ENCODE data around the gene TNIK.

TNIK gene

DNA sequence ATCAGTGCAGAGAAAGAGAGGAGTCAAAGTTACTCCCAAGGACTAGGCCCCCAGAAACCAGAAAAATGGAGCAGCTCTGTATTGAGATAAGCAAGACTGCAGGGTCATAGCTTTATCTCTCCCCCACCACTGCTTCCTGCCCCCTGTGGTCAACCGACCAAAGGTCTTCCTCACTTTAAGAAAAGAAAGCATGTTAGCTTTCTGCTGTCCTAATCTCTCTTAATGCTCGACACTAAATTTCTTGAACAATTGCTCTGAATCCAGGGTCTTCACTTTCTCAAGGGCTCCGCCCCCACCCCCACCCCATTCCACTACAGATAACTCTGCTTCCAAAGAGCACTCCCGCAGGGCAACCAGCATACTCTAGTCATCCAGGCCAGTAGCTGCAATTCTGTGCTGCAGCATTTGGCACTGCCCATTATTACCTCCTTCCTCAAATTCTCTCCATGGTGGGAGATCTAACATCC is 31.9 kb downstream of the TNIK start:
- TF ChIP-seq POLR2AphosphoS5 (IDR thresholded peaks at IDR 0.05; ENCODE audit: low read depth, low read length) (no peak), FOXP2 (optimal IDR thresholded peaks at IDR 0.05; ENCODE audit: borderline replicate concordance, extremely low read depth, extremely low read length, insufficient read depth) (no peak), TAF1 (IDR thresholded peaks at IDR 0.05; ENCODE audit: borderline replicate concordance, insufficient read depth, low read length) (no peak), SIN3A (IDR thresholded peaks at IDR 0.05; ENCODE audit: borderline replicate concordance, insufficient read depth, low read length) (no peak)
- TF ChIP-seq, protein P1, sequence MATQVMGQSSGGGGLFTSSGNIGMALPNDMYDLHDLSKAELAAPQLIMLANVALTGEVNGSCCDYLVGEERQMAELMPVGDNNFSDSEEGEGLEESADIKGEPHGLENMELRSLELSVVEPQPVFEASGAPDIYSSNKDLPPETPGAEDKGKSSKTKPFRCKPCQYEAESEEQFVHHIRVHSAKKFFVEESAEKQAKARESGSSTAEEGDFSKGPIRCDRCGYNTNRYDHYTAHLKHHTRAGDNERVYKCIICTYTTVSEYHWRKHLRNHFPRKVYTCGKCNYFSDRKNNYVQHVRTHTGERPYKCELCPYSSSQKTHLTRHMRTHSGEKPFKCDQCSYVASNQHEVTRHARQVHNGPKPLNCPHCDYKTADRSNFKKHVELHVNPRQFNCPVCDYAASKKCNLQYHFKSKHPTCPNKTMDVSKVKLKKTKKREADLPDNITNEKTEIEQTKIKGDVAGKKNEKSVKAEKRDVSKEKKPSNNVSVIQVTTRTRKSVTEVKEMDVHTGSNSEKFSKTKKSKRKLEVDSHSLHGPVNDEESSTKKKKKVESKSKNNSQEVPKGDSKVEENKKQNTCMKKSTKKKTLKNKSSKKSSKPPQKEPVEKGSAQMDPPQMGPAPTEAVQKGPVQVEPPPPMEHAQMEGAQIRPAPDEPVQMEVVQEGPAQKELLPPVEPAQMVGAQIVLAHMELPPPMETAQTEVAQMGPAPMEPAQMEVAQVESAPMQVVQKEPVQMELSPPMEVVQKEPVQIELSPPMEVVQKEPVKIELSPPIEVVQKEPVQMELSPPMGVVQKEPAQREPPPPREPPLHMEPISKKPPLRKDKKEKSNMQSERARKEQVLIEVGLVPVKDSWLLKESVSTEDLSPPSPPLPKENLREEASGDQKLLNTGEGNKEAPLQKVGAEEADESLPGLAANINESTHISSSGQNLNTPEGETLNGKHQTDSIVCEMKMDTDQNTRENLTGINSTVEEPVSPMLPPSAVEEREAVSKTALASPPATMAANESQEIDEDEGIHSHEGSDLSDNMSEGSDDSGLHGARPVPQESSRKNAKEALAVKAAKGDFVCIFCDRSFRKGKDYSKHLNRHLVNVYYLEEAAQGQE (IDR thresholded peaks at IDR 0.05; ENCODE audit: insufficient read depth in 1 of 2, low read depth in 2 of 2, low read length in 2 of 2) = no peak

GRCh38 chr3:171427771-171428320 is 32.4 kb downstream of the TNIK start:
- TF ChIP-seq, protein P1 (IDR thresholded peaks at IDR 0.05; ENCODE audit: insufficient read depth in 1 of 2, low read depth in 2 of 2, low read length in 2 of 2) = no peak
- TF ChIP-seq FOXP2 (optimal IDR thresholded peaks at IDR 0.05; ENCODE audit: borderline replicate concordance, extremely low read depth, extremely low read length, insufficient read depth) (no peak), POLR2AphosphoS5 (IDR thresholded peaks at IDR 0.05; ENCODE audit: low read depth, low read length) (no peak), SIN3A (IDR thresholded peaks at IDR 0.05; ENCODE audit: borderline replicate concordance, insufficient read depth, low read length) (no peak), TAF1 (IDR thresholded peaks at IDR 0.05; ENCODE audit: borderline replicate concordance, insufficient read depth, low read length) (no peak)

DNA sequence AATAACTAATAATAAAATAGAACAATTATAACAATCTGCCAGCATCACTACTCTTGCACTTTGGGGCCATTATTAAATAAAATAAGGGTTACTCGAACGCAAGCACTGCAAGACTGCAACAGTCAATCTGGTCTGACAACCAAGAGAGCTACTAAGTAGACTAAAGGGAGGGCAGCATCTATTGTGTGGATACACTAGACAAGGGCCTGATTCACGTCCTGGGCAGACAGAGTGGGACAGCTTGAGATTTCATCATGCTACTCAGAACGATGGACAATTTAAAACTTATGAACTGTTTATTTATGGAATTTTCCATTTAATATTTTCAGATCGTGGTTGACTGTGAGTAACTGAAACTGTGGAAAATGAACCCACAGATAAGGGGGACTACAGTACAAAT is 39.5 kb downstream of the TNIK start:
- no peak for TF ChIP-seq FOXP2 (optimal IDR thresholded peaks at IDR 0.05; ENCODE audit: borderline replicate concordance, extremely low read depth, extremely low read length, insufficient read depth)
- TF ChIP-seq POLR2AphosphoS5 (IDR thresholded peaks at IDR 0.05; ENCODE audit: low read depth, low read length) = no peak
- TF ChIP-seq SIN3A (IDR thresholded peaks at IDR 0.05; ENCODE audit: borderline replicate concordance, insufficient read depth, low read length) = no peak
- TF ChIP-seq, protein P1 (IDR thresholded peaks at IDR 0.05; ENCODE audit: insufficient read depth in 1 of 2, low read depth in 2 of 2, low read length in 2 of 2) = no peak
- no peak for TF ChIP-seq TAF1 (IDR thresholded peaks at IDR 0.05; ENCODE audit: borderline replicate concordance, insufficient read depth, low read length)

GRCh38 chr3:171419457-171419856 is 40.7 kb downstream of the TNIK start:
- no peak for TF ChIP-seq FOXP2 (optimal IDR thresholded peaks at IDR 0.05; ENCODE audit: borderline replicate concordance, extremely low read depth, extremely low read length, insufficient read depth)

GRCh38 chr3:171417813-171418212 is 42.4 kb downstream of the TNIK start:
- no peak for TF ChIP-seq TAF1 (IDR thresholded peaks at IDR 0.05; ENCODE audit: borderline replicate concordance, insufficient read depth, low read length)
- TF ChIP-seq FOXP2 (optimal IDR thresholded peaks at IDR 0.05; ENCODE audit: borderline replicate concordance, extremely low read depth, extremely low read length, insufficient read depth) = no peak
- TF ChIP-seq SIN3A (IDR thresholded peaks at IDR 0.05; ENCODE audit: borderline replicate concordance, insufficient read depth, low read length) = no peak
- TF ChIP-seq, protein P1 (IDR thresholded peaks at IDR 0.05; ENCODE audit: insufficient read depth in 1 of 2, low read depth in 2 of 2, low read length in 2 of 2) = no peak

Measured in PFSK-1 (cell line).